Measurements from ENCODE around the gene KCNJ16.

The KCNJ16 gene

DNA sequence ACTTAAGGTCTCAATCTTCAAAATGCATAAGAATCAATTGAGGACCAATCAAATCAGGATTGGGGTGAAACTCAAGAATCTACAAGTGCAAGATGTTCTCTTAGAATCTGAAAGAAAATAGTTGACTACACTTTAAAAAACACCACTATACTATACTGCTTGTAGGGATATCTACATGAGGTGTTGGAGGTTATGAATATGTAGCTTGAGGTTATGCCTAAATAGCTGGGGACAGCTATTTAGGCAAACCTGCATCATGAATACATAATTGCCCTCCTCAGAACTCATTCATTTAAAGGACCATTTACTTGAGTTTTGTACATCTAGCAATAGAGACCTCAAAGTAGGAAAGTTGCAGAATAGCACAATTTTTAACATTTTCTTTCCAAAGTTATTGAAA is 40.1 kb downstream of the KCNJ16 start:
- Histone ChIP-seq H3K36me3 (ENCODE audit: insufficient read depth, low read length) (no peaks in the 10 kb centered on the region), H3K9ac (ENCODE audit: low read depth, low read length) (no peak overlapping the region), H3K9me3 (ENCODE audit: control insufficient read depth, insufficient read depth, low read length) (no peaks in the 10 kb centered on the region), H3K4me1 (ENCODE audit: insufficient read depth, low read length) (no peaks in the 10 kb centered on the region)

DNA sequence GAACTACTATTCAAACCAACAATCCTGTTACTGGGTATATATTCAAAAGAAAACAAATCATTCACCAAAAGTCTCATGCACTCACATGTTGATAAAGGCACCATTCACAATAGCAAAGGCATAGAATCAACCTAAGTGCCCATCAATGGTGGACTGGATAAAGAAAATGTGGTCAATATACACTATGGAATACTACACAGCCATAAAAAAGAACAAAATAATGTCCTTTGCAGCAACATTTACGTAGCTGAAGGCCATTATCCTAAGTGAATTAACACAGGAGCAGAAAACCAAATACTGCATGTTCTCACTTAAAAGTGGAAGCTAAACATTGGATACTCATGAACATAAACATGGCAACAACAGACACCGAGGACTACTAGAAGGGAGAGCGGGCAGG is 41.9 kb downstream of the KCNJ16 start:
- no peaks in the 10 kb centered on the region for H3K36me3 ChIP-seq (ENCODE audit: insufficient read depth, low read length)
- H3K9ac ChIP-seq (ENCODE audit: low read depth, low read length): no peak overlapping the region
- no peaks in the 10 kb centered on the region for H3K4me1 ChIP-seq (ENCODE audit: insufficient read depth, low read length)
- no peaks in the 10 kb centered on the region for H3K9me3 ChIP-seq (ENCODE audit: control insufficient read depth, insufficient read depth, low read length)

DNA sequence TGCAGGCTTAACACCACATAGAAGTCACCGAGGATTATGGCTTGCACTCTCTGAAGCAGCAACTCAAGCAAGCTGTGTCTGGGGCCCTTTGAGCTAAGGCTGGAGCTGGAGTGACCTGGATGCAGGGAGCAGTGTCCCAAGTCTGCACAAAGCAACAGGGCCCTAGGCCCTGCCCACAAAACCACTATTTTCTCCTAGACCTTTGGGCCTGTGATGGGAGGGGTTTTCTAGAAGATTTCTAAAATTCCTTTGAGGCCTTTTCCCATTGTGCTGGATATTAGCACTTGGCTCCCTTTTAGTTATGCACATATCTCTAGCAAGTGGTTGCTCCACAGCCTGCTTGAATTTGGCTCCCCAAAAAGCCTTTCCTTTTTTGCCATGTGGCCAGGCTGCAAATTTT is 44.5 kb downstream of the KCNJ16 start:
- Histone ChIP-seq H3K9me3 (ENCODE audit: control insufficient read depth, insufficient read depth, low read length) (no peaks in the 10 kb centered on the region), H3K4me1 (ENCODE audit: insufficient read depth, low read length) (no peaks in the 10 kb centered on the region), H3K9ac (ENCODE audit: low read depth, low read length) (no peak overlapping the region), H3K36me3 (ENCODE audit: insufficient read depth, low read length) (no peaks in the 10 kb centered on the region)

DNA sequence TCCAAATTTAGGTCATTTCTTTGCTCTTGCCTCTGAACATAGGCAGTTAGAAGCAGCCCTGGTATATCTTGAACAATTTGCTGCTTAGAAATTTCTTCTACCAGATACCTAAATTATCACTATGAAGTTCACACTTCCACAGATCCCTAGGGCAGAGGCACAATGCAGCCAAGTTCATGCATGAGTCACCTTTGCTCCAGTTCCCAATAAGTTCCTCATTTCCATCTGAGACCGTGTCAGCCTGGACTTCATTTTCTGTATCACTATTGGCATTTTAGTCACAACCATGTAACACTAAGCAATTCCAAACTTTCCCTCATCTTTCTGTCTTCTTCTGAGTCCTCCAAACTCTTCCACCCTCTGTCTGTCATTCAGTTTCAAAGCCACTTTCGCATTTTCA is 45.0 kb downstream of the KCNJ16 start:
- no peaks in the 10 kb centered on the region for H3K9me3 ChIP-seq (ENCODE audit: control insufficient read depth, insufficient read depth, low read length)
- no peaks in the 10 kb centered on the region for H3K36me3 ChIP-seq (ENCODE audit: insufficient read depth, low read length)
- no peaks in the 10 kb centered on the region for H3K4me1 ChIP-seq (ENCODE audit: insufficient read depth, low read length)
- no peak overlapping the region for H3K9ac ChIP-seq (ENCODE audit: low read depth, low read length)

DNA sequence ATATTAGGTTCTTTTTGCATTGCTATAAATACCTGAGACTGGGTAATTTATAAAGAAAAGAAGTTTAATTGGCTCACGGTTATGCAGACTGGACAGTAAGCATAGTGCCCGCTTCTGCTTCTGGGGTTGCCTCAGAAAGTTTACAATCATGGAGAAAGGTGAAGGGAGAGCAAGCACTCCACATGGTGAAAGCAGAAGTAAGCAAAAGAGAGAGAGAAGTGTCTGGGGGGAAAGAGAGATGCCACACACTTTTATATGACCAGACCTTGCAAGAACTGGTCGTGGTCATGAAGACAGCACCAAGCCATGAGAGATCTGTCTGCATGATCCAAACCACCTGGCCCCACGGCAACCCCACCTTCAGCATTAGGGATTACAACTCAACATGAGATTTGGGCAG is 45.4 kb downstream of the KCNJ16 start:
- Histone ChIP-seq H3K36me3 (ENCODE audit: insufficient read depth, low read length) (no peaks in the 10 kb centered on the region), H3K9me3 (ENCODE audit: control insufficient read depth, insufficient read depth, low read length) (no peaks in the 10 kb centered on the region), H3K9ac (ENCODE audit: low read depth, low read length) (no peak overlapping the region), H3K4me1 (ENCODE audit: insufficient read depth, low read length) (no peaks in the 10 kb centered on the region)

DNA sequence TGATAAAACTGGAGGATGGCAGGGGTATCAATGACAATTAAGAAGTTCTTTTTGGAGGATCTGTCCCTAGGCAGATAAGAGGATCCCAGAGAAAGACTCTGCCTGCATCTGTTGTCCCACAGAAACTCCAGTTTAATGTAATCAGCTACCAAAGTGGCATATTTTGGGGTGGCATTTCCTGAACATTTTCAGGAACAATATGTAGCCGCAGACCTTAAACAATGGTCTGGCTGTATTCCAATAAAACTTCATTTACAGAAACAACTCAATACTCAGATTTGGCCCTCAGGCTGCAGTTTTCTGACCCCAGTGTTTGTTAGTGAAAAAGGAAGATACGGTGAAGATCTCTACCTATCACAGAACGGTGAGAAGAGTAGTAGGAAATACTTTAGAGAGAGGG is 46.1 kb downstream of the KCNJ16 start:
- Histone ChIP-seq H3K9me3 (ENCODE audit: control insufficient read depth, insufficient read depth, low read length) (no peaks in the 10 kb centered on the region), H3K36me3 (ENCODE audit: insufficient read depth, low read length) (no peaks in the 10 kb centered on the region), H3K4me1 (ENCODE audit: insufficient read depth, low read length) (no peaks in the 10 kb centered on the region), H3K9ac (ENCODE audit: low read depth, low read length) (no peak overlapping the region)

DNA sequence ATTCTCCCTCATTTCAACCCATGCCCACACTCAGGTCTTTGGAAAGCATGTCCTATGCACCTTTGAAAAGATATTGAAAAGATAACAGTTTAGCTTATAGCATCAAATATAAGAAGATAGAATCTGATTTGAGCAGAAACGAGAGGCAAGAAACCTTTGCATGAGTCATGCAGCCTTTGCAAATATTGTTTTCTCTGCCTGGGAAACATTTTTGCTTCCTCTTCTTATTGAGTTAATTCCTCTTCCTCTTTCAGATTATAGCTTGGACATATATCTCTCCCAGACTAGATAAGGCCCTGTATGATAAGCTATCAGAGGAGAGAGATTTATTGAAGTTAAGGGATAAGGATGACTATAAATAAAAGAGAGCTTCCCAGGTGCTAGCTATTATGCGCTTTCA is 48.2 kb downstream of the KCNJ16 start:
- Histone ChIP-seq H3K4me1 (ENCODE audit: insufficient read depth, low read length) (no peaks in the 10 kb centered on the region), H3K36me3 (ENCODE audit: insufficient read depth, low read length) (no peaks in the 10 kb centered on the region), H3K9me3 (ENCODE audit: control insufficient read depth, insufficient read depth, low read length) (no peaks in the 10 kb centered on the region), H3K9ac (ENCODE audit: low read depth, low read length) (no peak overlapping the region)

DNA sequence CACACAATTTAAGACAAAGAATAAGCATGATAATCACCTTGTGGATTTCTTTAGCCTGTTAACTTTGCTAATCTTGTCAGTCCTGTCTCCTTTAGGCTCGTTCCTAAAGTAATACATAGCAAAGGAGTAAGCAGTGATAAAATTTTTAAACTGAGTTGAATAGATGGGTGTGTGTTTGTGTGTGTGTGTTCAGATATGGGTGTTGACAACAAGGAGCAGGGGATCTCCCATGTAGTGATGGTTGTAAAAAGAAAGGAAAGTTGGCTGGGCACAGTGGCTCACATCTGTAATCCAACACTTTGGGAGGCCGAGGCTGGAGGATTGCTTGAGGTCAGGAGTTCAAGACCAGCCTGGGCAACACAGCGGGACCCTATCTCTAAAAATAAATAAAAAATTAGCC is 49.7 kb downstream of the KCNJ16 start:
- H3K9me3 ChIP-seq (ENCODE audit: control insufficient read depth, insufficient read depth, low read length): no peaks in the 10 kb centered on the region
- H3K9ac ChIP-seq (ENCODE audit: low read depth, low read length): no peak overlapping the region
- no peaks in the 10 kb centered on the region for H3K4me1 ChIP-seq (ENCODE audit: insufficient read depth, low read length)
- no peaks in the 10 kb centered on the region for H3K36me3 ChIP-seq (ENCODE audit: insufficient read depth, low read length)

DNA sequence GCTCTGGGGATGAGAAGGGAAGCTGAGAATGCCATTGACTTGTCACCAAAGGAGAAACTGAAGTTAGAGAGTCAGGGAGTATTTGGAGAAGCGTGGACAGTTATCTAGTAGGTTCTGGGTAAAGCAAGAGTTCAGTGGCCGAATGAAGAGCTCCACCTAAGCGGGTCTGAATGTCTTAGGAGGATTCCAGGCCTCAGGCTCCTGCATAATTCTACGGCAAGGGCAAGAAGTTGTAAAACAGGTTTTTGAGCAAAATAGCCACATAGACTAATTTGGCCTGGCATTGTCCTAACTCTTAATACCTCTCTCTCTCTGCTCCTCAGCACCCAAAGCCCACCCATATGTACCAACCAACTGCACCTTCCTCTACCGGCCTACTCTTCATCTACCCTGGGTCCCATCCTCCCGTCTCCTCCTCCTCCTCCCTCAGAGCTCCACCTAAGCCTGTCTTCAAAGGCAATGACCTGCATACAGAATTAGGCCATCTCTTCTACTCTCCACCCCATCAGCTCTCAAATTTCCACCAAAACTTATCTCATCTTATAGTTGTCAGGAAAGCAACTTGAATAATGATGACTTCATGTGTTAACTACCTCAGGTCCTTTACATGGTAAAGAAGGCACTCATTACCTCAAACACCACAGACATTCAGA is 52.3 kb downstream of the KCNJ16 start:
- Histone ChIP-seq H3K4me1 (ENCODE audit: insufficient read depth, low read length) (no peaks in the 10 kb centered on the region), H3K9me3 (ENCODE audit: control insufficient read depth, insufficient read depth, low read length) (no peaks in the 10 kb centered on the region), H3K9ac (ENCODE audit: low read depth, low read length) (no peak overlapping the region)

DNA sequence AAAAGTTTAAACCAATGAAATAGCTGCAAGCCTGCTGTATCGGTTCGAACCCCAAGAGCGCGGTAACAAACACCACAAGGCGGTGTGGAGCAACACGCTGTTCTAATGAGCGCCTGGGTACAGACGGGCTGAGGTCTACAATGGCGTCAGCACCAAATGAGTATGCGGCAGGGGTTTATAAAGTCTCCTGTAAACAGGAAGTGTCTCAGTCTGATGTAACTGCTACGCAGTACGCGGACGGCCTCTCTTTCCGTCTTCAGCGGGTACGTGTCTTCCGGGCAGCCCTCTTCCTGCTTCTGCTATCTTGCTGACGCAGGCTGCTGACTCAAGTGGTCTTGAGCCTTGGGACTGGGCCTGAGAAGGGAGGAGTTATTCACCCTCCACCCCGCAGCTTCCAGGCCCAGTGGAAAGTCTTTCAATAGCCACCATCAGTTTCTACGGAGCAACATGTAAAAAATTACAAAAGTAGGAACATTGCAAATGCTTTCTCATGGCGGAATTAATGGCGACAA is 53.8 kb downstream of the KCNJ16 start:
- no peaks in the 10 kb centered on the region for H3K36me3 ChIP-seq (ENCODE audit: insufficient read depth, low read length)
- H3K9ac ChIP-seq (ENCODE audit: low read depth, low read length): no peak overlapping the region
- no peaks in the 10 kb centered on the region for H3K9me3 ChIP-seq (ENCODE audit: control insufficient read depth, insufficient read depth, low read length)
- no peaks in the 10 kb centered on the region for H3K4me1 ChIP-seq (ENCODE audit: insufficient read depth, low read length)

More for the DNA sequence above, 52.3 kb downstream of the KCNJ16 start:
- H3K36me3 ChIP-seq (ENCODE audit: insufficient read depth, low read length): no peaks in the 10 kb centered on the region

DNA sequence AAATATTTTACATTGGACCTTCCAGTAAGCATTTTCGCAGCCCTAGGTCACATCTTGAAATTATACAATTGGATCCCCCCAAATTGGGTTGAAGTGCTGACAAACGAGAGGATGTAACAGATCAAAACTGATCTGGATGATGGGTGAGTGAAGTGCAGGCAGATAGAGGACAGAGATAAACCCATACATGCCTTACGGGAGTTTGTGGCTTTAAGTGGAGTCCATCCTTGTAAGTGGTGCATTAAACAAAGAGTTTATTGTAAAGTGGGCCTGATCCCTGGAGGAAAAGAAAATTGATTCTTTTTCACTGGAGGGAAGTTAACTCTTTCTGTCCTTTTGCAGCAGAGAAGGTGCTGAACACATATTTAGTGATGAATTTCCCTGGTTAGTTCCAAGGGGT is 55.3 kb downstream of the KCNJ16 start:
- Histone ChIP-seq H3K9me3 (ENCODE audit: control insufficient read depth, insufficient read depth, low read length) (no peaks in the 10 kb centered on the region), H3K36me3 (ENCODE audit: insufficient read depth, low read length) (no peaks in the 10 kb centered on the region), H3K4me1 (ENCODE audit: insufficient read depth, low read length) (no peaks in the 10 kb centered on the region), H3K9ac (ENCODE audit: low read depth, low read length) (no peak overlapping the region)

DNA sequence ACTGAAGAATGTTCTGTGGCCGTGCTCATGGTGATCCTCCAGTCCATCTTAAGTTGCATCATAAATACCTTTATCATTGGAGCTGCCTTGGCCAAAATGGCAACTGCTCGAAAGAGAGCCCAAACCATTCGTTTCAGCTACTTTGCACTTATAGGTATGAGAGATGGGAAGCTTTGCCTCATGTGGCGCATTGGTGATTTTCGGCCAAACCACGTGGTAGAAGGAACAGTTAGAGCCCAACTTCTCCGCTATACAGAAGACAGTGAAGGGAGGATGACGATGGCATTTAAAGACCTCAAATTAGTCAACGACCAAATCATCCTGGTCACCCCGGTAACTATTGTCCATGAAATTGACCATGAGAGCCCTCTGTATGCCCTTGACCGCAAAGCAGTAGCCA is 57.5 kb downstream of the KCNJ16 start:
- H3K9me3 ChIP-seq (ENCODE audit: control insufficient read depth, insufficient read depth, low read length): no peaks in the 10 kb centered on the region

DNA sequence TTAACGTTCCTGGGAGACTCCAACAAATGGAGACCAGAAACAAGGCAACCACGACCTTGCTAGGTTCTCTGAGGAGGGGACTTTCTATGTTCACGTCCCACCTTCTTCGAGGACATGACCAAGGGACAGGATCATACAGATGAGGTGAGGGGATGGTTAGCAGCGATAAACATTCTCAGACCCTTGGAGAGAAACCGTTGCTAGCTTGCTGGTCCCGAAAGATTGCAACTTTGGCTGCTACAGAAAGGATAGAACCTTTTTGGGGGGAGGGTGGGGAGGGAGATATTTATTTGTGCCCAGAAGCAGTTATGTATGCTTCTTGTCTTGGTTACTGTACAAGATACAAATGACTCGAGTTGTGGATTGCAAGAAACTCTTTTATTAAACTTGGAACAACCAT is 59.0 kb downstream of the KCNJ16 start:
- Histone ChIP-seq H3K36me3 (ENCODE audit: insufficient read depth, low read length) (no peaks in the 10 kb centered on the region), H3K9ac (ENCODE audit: low read depth, low read length) (no peak overlapping the region), H3K4me1 (ENCODE audit: insufficient read depth, low read length) (peaks cover 10% of the 10 kb centered on the region), H3K9me3 (ENCODE audit: control insufficient read depth, insufficient read depth, low read length) (no peaks in the 10 kb centered on the region)

More for the DNA sequence above, 57.5 kb downstream of the KCNJ16 start:
- H3K9ac ChIP-seq (ENCODE audit: low read depth, low read length): no peak overlapping the region
- H3K36me3 ChIP-seq (ENCODE audit: insufficient read depth, low read length): no peaks in the 10 kb centered on the region
- peaks cover 3% of the 10 kb centered on the region for H3K4me1 ChIP-seq (ENCODE audit: insufficient read depth, low read length)

DNA sequence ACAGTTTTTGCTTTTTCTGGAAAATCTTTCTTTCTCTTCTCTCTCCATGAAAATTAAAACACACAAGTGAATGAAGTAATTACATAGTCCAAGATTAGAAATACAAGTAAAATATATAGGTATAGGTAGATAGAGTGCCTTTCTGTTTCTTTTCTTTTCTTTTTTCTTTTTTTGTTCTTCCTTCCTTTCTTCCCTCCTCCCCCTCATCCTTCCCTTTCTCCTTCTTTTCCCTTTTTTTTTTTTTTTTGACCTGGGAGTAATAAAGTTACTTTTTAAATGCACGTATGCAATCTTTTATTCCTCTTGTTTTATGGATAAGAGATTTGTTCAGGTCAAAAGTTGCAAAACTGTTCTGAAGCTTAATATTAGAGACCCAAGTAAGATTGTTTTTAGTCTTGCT is 59.8 kb downstream of the KCNJ16 start:
- H3K4me1 ChIP-seq (ENCODE audit: insufficient read depth, low read length): peaks cover 10% of the 10 kb centered on the region
- H3K9me3 ChIP-seq (ENCODE audit: control insufficient read depth, insufficient read depth, low read length): no peaks in the 10 kb centered on the region
- no peak overlapping the region for H3K9ac ChIP-seq (ENCODE audit: low read depth, low read length)
- H3K36me3 ChIP-seq (ENCODE audit: insufficient read depth, low read length): no peaks in the 10 kb centered on the region

DNA sequence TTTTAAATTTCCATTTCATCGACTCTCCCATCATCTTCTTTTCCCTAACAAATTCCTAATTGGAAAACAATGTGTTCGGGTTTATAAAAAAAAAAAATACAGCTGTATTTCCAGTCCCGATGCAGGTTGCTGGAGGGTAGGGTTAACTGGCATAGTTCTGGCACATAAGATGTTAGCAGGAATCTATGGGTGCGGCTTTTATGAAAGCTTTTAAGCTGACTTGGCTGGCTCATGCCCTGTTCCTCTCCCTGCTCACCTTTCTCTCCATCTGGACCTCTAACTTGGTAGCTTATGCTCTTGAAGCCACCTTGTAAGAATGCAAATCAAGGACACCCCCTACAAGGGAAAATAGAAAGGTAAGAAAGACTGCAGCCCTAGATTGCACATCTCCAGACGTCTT is 61.1 kb downstream of the KCNJ16 start:
- no peaks in the 10 kb centered on the region for H3K36me3 ChIP-seq (ENCODE audit: insufficient read depth, low read length)
- peaks cover 10% of the 10 kb centered on the region for H3K4me1 ChIP-seq (ENCODE audit: insufficient read depth, low read length)
- no peak overlapping the region for H3K9ac ChIP-seq (ENCODE audit: low read depth, low read length)
- no peaks in the 10 kb centered on the region for H3K9me3 ChIP-seq (ENCODE audit: control insufficient read depth, insufficient read depth, low read length)
